ENCODE measurements around the gene FUT7. TPM values are rescaled to one million over a fixed set of nuclear protein-coding genes. Genes with fewer than 3 reads are reported as not detected.
A peak's percentile ranks its signal among the peaks of the same experiment; 100 is the strongest.

Gene FUT7
- polyA plus RNA-seq, 4 donors = 0.09 to 0.90 TPM; not detected in 2

- H3K27ac ChIP-seq (ENCODE audit: low read depth in 1 of 3, low read length in 2 of 3) = no peak overlapping the region
- no peak overlapping the region for H3K4me3 ChIP-seq (ENCODE audit: low read depth in 1 of 3, low read length in 3 of 3)
- peaks cover 0 to 10% of the 10 kb centered on the region in 2 donors for H3K9me3 ChIP-seq (ENCODE audit: control insufficient read depth in 2 of 2, insufficient read depth in 1 of 2, low read depth in 1 of 2, low read length in 1 of 2)
- FAIRE-seq (no peak), DNase-seq (peak; percentile 12 to 40)
- peaks cover 0 to 42% (median 0%) of the 10 kb centered on the region in 3 donors for H3K27me3 ChIP-seq (ENCODE audit: control insufficient read depth in 3 of 3, insufficient read depth in 3 of 3, low read length in 3 of 3)
- peaks cover 2 to 48% (median 11%) of the 10 kb centered on the region in 3 donors for H3K4me1 ChIP-seq (ENCODE audit: control insufficient read depth in 3 of 3, insufficient read depth in 2 of 3, low read depth in 1 of 3, low read length in 2 of 3)
- H3K36me3 ChIP-seq (ENCODE audit: control insufficient read depth in 3 of 3, insufficient read depth in 2 of 3, low read depth in 1 of 3, low read length in 3 of 3) = peaks cover 0 to 13% (median 0%) of the 10 kb centered on the region in 3 donors
- WGBS, 3 donors = 12 to 28% (median 23%) methylated on average over 27 to 30 of the region's 30 CpGs
Measured at GRCh38 chr9:136995362-136995761, 36.5 kb downstream of the FUT7 start.

- Histone ChIP-seq H3K36me3 (ENCODE audit: control insufficient read depth in 3 of 3, insufficient read depth in 2 of 3, low read depth in 1 of 3, low read length in 3 of 3) (peaks cover 0 to 13% (median 0%) of the 10 kb centered on the region in 3 donors), H3K27ac (ENCODE audit: low read depth in 1 of 3, low read length in 2 of 3) (no peak overlapping the region), H3K4me3 (ENCODE audit: low read depth in 1 of 3, low read length in 3 of 3) (no peak overlapping the region), H3K27me3 (ENCODE audit: control insufficient read depth in 3 of 3, insufficient read depth in 3 of 3, low read length in 3 of 3) (peaks cover 0 to 42% (median 0%) of the 10 kb centered on the region in 3 donors), H3K9me3 (ENCODE audit: control insufficient read depth in 2 of 2, insufficient read depth in 1 of 2, low read depth in 1 of 2, low read length in 1 of 2) (peaks cover 0 to 12% of the 10 kb centered on the region in 2 donors), H3K4me1 (ENCODE audit: control insufficient read depth in 3 of 3, insufficient read depth in 2 of 3, low read depth in 1 of 3, low read length in 2 of 3) (peaks cover 2 to 48% (median 11%) of the 10 kb centered on the region in 3 donors)
- no peak for FAIRE-seq
- WGBS, 3 donors = 27 to 35% (median 33%) methylated on average over 29 to 40 of the region's 40 CpGs
- DNase-seq = peak; percentile 16 to 53
Measured at GRCh38 chr9:136994888-136995230, 37.0 kb downstream of the FUT7 start.

- H3K36me3 ChIP-seq (ENCODE audit: control insufficient read depth in 3 of 3, insufficient read depth in 2 of 3, low read depth in 1 of 3, low read length in 3 of 3) = peaks cover 0 to 13% (median 0%) of the 10 kb centered on the region in 3 donors
- H3K27ac ChIP-seq (ENCODE audit: low read depth in 1 of 3, low read length in 2 of 3) = no peak overlapping the region
- WGBS, 3 donors = 51 to 65% (median 64%) methylated on average over 47 to 54 of the region's 54 CpGs
- no peak overlapping the region for H3K4me3 ChIP-seq (ENCODE audit: low read depth in 1 of 3, low read length in 3 of 3)
- peaks cover 0 to 42% (median 0%) of the 10 kb centered on the region in 3 donors for H3K27me3 ChIP-seq (ENCODE audit: control insufficient read depth in 3 of 3, insufficient read depth in 3 of 3, low read length in 3 of 3)
- peaks cover 0 to 12% of the 10 kb centered on the region in 2 donors for H3K9me3 ChIP-seq (ENCODE audit: control insufficient read depth in 2 of 2, insufficient read depth in 1 of 2, low read depth in 1 of 2, low read length in 1 of 2)
- H3K4me1 ChIP-seq (ENCODE audit: control insufficient read depth in 3 of 3, insufficient read depth in 2 of 3, low read depth in 1 of 3, low read length in 2 of 3) = peaks cover 2 to 48% (median 11%) of the 10 kb centered on the region in 3 donors
- FAIRE-seq (no peak), DNase-seq (no peak)
Measured at GRCh38 chr9:136994180-136994887, 37.6 kb downstream of the FUT7 start.

- Histone ChIP-seq H3K4me3 (ENCODE audit: low read depth in 1 of 3, low read length in 3 of 3) (peak overlapping the region; percentile 65 to 76 (median 71)), H3K27ac (ENCODE audit: low read depth in 1 of 3, low read length in 2 of 3) (peak overlapping the region in 2 of 3 donors; percentile 78 to 80), H3K9me3 (ENCODE audit: control insufficient read depth in 2 of 2, insufficient read depth in 1 of 2, low read depth in 1 of 2, low read length in 1 of 2) (peaks cover 0 to 12% of the 10 kb centered on the region in 2 donors), H3K27me3 (ENCODE audit: control insufficient read depth in 3 of 3, insufficient read depth in 3 of 3, low read length in 3 of 3) (peaks cover 0 to 40% (median 0%) of the 10 kb centered on the region in 3 donors), H3K4me1 (ENCODE audit: control insufficient read depth in 3 of 3, insufficient read depth in 2 of 3, low read depth in 1 of 3, low read length in 2 of 3) (peaks cover 2 to 48% (median 11%) of the 10 kb centered on the region in 3 donors), H3K36me3 (ENCODE audit: control insufficient read depth in 3 of 3, insufficient read depth in 2 of 3, low read depth in 1 of 3, low read length in 3 of 3) (peaks cover 0 to 13% (median 0%) of the 10 kb centered on the region in 3 donors)
- no peak for FAIRE-seq
- DNase-seq = no peak
- WGBS, 3 donors = 27 to 40% (median 31%) methylated on average over 18 of the region's 18 CpGs
Measured at GRCh38 chr9:136992819-136993369, 39.0 kb downstream of the FUT7 start.

GRCh38 chr9:136991993-136992818 lies 39.7 kb downstream of the FUT7 start, which contains the start of gene PAXX:
Gene PAXX, plus strand, starts transcription at chr9:136992422. Its CDS starts 22 bp downstream, at chr9:136992444.
- peaks cover 0 to 13% (median 0%) of the 10 kb centered on the region in 3 donors for H3K36me3 ChIP-seq (ENCODE audit: control insufficient read depth in 3 of 3, insufficient read depth in 2 of 3, low read depth in 1 of 3, low read length in 3 of 3)
- FAIRE-seq (no peak), DNase-seq (peak; percentile 90 to 94)
- H3K27ac ChIP-seq (ENCODE audit: low read depth in 1 of 3, low read length in 2 of 3) = peak within 1 kb of the TSS; percentile 53 to 92 (median 91)
- peak within 1 kb of the TSS; percentile 65 to 76 (median 71) for H3K4me3 ChIP-seq (ENCODE audit: low read depth in 1 of 3, low read length in 3 of 3)
- 0 to 1% (median 0%) methylated on average over 57 to 92 of the region's 92 CpGs for whole genome bisulfite sequencing, 3 donors
- peaks cover 0 to 12% of the 10 kb centered on the region in 2 donors for H3K9me3 ChIP-seq (ENCODE audit: control insufficient read depth in 2 of 2, insufficient read depth in 1 of 2, low read depth in 1 of 2, low read length in 1 of 2)
- H3K27me3 ChIP-seq (ENCODE audit: control insufficient read depth in 3 of 3, insufficient read depth in 3 of 3, low read length in 3 of 3) = peaks cover 0 to 37% (median 0%) of the 10 kb centered on the region in 3 donors
- H3K4me1 ChIP-seq (ENCODE audit: control insufficient read depth in 3 of 3, insufficient read depth in 2 of 3, low read depth in 1 of 3, low read length in 2 of 3) = peaks cover 2 to 45% (median 11%) of the 10 kb centered on the region in 3 donors

GRCh38 chr9:136990242-136990911 lies 41.5 kb downstream of the FUT7 start:
- H3K9me3 ChIP-seq (ENCODE audit: control insufficient read depth in 2 of 2, insufficient read depth in 1 of 2, low read depth in 1 of 2, low read length in 1 of 2) = peaks cover 0 to 12% of the 10 kb centered on the region in 2 donors
- FAIRE-seq (no peak), DNase-seq (no peak)
- H3K36me3 ChIP-seq (ENCODE audit: control insufficient read depth in 3 of 3, insufficient read depth in 2 of 3, low read depth in 1 of 3, low read length in 3 of 3) = peaks cover 0 to 13% (median 0%) of the 10 kb centered on the region in 3 donors
- peaks cover 0 to 36% (median 3%) of the 10 kb centered on the region in 3 donors for H3K27me3 ChIP-seq (ENCODE audit: control insufficient read depth in 3 of 3, insufficient read depth in 3 of 3, low read length in 3 of 3)
- no peak overlapping the region for H3K27ac ChIP-seq (ENCODE audit: low read depth in 1 of 3, low read length in 2 of 3)
- H3K4me1 ChIP-seq (ENCODE audit: control insufficient read depth in 3 of 3, insufficient read depth in 2 of 3, low read depth in 1 of 3, low read length in 2 of 3) = peaks cover 2 to 27% (median 3%) of the 10 kb centered on the region in 3 donors
- H3K4me3 ChIP-seq (ENCODE audit: low read depth in 1 of 3, low read length in 3 of 3) = no peak overlapping the region
- WGBS, 3 donors = 82 to 83% (median 83%) methylated on average over 10 of the region's 10 CpGs

- DNase-seq (no peak), FAIRE-seq (no peak)
- H3K36me3 ChIP-seq (ENCODE audit: control insufficient read depth in 3 of 3, insufficient read depth in 2 of 3, low read depth in 1 of 3, low read length in 3 of 3) = peaks cover 0 to 6% (median 0%) of the 10 kb centered on the region in 3 donors
- no peak overlapping the region for H3K27ac ChIP-seq (ENCODE audit: low read depth in 1 of 3, low read length in 2 of 3)
- H3K27me3 ChIP-seq (ENCODE audit: control insufficient read depth in 3 of 3, insufficient read depth in 3 of 3, low read length in 3 of 3) = peaks cover 3 to 38% (median 6%) of the 10 kb centered on the region in 3 donors
- WGBS, 3 donors = 91 to 96% (median 93%) methylated on average over 4 of the region's 4 CpGs
- peaks cover 0 to 20% (median 2%) of the 10 kb centered on the region in 3 donors for H3K4me1 ChIP-seq (ENCODE audit: control insufficient read depth in 3 of 3, insufficient read depth in 2 of 3, low read depth in 1 of 3, low read length in 2 of 3)
- H3K4me3 ChIP-seq (ENCODE audit: low read depth in 1 of 3, low read length in 3 of 3) = no peak overlapping the region
- peaks cover 0 to 12% of the 10 kb centered on the region in 2 donors for H3K9me3 ChIP-seq (ENCODE audit: control insufficient read depth in 2 of 2, insufficient read depth in 1 of 2, low read depth in 1 of 2, low read length in 1 of 2)
Measured at GRCh38 chr9:136988872-136989271, 43.0 kb downstream of the FUT7 start.
